WTC11 (cell line): ENCODE measurements around the gene CCAR1. TPM values are rescaled to one million over a fixed set of nuclear protein-coding genes. Genes with fewer than 3 reads are reported as not detected.

Experiments
- ATF1 ChIP-seq: sonication (generic); formaldehyde crosslinking; IDR thresholded peaks from 2 replicates; pipeline ENCODE4 v1.8.1; 2023; ENCODE audit warnings: mild to moderate bottlenecking, moderate library complexity, missing genetic modification reagents
- E2F1 ChIP-seq: sonication (generic); formaldehyde crosslinking; IDR thresholded peaks from 2 replicates; pipeline ENCODE4 v1.8.0; 2022; ENCODE audit warnings: mild to moderate bottlenecking, missing genetic modification reagents
- E2F5 ChIP-seq: sonication (generic); formaldehyde crosslinking; IDR thresholded peaks from 2 replicates; pipeline ENCODE4 v1.8.1; 2022; ENCODE audit warnings: mild to moderate bottlenecking, moderate library complexity, missing genetic modification reagents
- FOXK1 ChIP-seq: sonication (generic); formaldehyde crosslinking; IDR thresholded peaks from 2 replicates; pipeline ENCODE4 v1.8.0; 2022; ENCODE audit warnings: mild to moderate bottlenecking, moderate library complexity, missing genetic modification reagents
- FOXP1 ChIP-seq: sonication (generic); formaldehyde crosslinking; IDR thresholded peaks from 2 replicates; pipeline ENCODE4 v1.8.0; 2022; ENCODE audit warnings: missing genetic modification reagents, mild to moderate bottlenecking, moderate library complexity, borderline replicate concordance
- GRHL2 ChIP-seq: fragments of 250-450 bp; sonication (Bioruptor Pico); IDR thresholded peaks from 2 replicates; pipeline ENCODE4 v1.8.0; 2022; ENCODE audit warnings: mild to moderate bottlenecking, moderate library complexity; ENCODE audit not compliant: insufficient replicate concordance, severe bottlenecking
- HMGXB4 ChIP-seq: sonication (generic); formaldehyde crosslinking; IDR thresholded peaks from 2 replicates; pipeline ENCODE4 v1.8.1; 2023; ENCODE audit warnings: mild to moderate bottlenecking, moderate library complexity, missing genetic modification reagents
- KAT7 ChIP-seq: sonication (generic); formaldehyde crosslinking; IDR thresholded peaks from 2 replicates; pipeline ENCODE4 v1.8.1; 2023; ENCODE audit warnings: missing genetic modification reagents, mild to moderate bottlenecking, borderline replicate concordance
- NFE2L1 ChIP-seq: sonication (generic); formaldehyde crosslinking; IDR thresholded peaks from 2 replicates; pipeline ENCODE4 v1.8.1; 2023; ENCODE audit warnings: missing genetic modification reagents
- NR1H2 ChIP-seq: sonication (generic); formaldehyde crosslinking; IDR thresholded peaks from 2 replicates; pipeline ENCODE4 v1.9.0; 2021; ENCODE audit warnings: mild to moderate bottlenecking, moderate library complexity, missing genetic modification reagents
- SMAD3 ChIP-seq: sonication (generic); formaldehyde crosslinking; IDR thresholded peaks from 2 replicates; pipeline ENCODE4 v1.8.0; 2022; ENCODE audit warnings: missing genetic modification reagents, mild to moderate bottlenecking, borderline replicate concordance
- TEAD4 ChIP-seq: sonication (generic); formaldehyde crosslinking; IDR thresholded peaks from 2 replicates; pipeline ENCODE4 v1.8.0; 2022; ENCODE audit warnings: mild to moderate bottlenecking, missing genetic modification reagents
- ZNF138 ChIP-seq: sonication (generic); formaldehyde crosslinking; conservative IDR thresholded peaks from 2 replicates; pipeline ENCODE4 v1.8.1; 2022; ENCODE audit warnings: mild to moderate bottlenecking, moderate library complexity, missing genetic modification reagents
- ZNF232 ChIP-seq: sonication (generic); formaldehyde crosslinking; IDR thresholded peaks from 2 replicates; pipeline ENCODE4 v1.8.0; 2022; ENCODE audit warnings: mild to moderate bottlenecking, missing genetic modification reagents
- ZNF263 ChIP-seq: sonication (generic); formaldehyde crosslinking; IDR thresholded peaks from 2 replicates; pipeline ENCODE4 v1.8.1; 2022; ENCODE audit warnings: low read depth, mild to moderate bottlenecking, moderate library complexity, missing genetic modification reagents
- ZNF396 ChIP-seq: fragments of 250-450 bp; sonication (Bioruptor Pico); IDR thresholded peaks from 2 replicates; pipeline ENCODE4 v1.8.0; 2021; ENCODE audit warnings: mild to moderate bottlenecking, moderate library complexity, borderline replicate concordance
- ZNF416 ChIP-seq: fragments of 250-450 bp; sonication (Bioruptor Pico); IDR thresholded peaks from 2 replicates; pipeline ENCODE4 v1.9.0; 2021; ENCODE audit warnings: mild to moderate bottlenecking, inconsistent platforms
- ZNF423 ChIP-seq: fragments of 250-450 bp; sonication (Bioruptor Pico); IDR thresholded peaks from 2 replicates; pipeline ENCODE4 v2.1.2; 2022; ENCODE audit warnings: mild to moderate bottlenecking, moderate library complexity
- total RNA-seq: library from RNA; stranded (reverse); gene quantifications from 3 replicates; pipeline ENCODE4 v1.2.3, GENCODE V29; 2021
- TF ChIP-seq, protein P1 (sequence below): sonication (generic); formaldehyde crosslinking; IDR thresholded peaks from 2 replicates; pipeline ENCODE4 v1.8.1; 2023; ENCODE audit warnings: mild to moderate bottlenecking, missing genetic modification reagents, moderate library complexity
- TF ChIP-seq, protein P2 (sequence below): sonication (generic); formaldehyde crosslinking; IDR thresholded peaks from 2 replicates; pipeline ENCODE4 v1.8.1; 2022; ENCODE audit warnings: mild to moderate bottlenecking, missing genetic modification reagents, moderate library complexity, borderline replicate concordance
- TF ChIP-seq, protein P3 (sequence below): fragments of 250-450 bp; sonication (Bioruptor Pico); IDR thresholded peaks from 2 replicates; pipeline ENCODE4 v2.1.2; 2022; ENCODE audit warnings: mild to moderate bottlenecking, moderate library complexity
- TF ChIP-seq, protein P4 (sequence below): sonication (generic); formaldehyde crosslinking; conservative IDR thresholded peaks from 2 replicates; pipeline ENCODE4 v1.8.1; 2022; ENCODE audit warnings: mild to moderate bottlenecking, missing genetic modification reagents
- TF ChIP-seq, protein P5 (sequence below): sonication (generic); formaldehyde crosslinking; conservative IDR thresholded peaks from 2 replicates; pipeline ENCODE4 v1.8.1; 2023; ENCODE audit warnings: mild to moderate bottlenecking, low read depth, missing genetic modification reagents, moderate library complexity
- TF ChIP-seq, protein P6 (sequence below): fragments of 250-450 bp; sonication (Bioruptor Pico); IDR thresholded peaks from 2 replicates; pipeline ENCODE4 v1.9.0; 2021; ENCODE audit warnings: mild to moderate bottlenecking

The CCAR1 gene
- total RNA-seq, 1 experiment from 2014 or later = 95.4 TPM

DNA sequence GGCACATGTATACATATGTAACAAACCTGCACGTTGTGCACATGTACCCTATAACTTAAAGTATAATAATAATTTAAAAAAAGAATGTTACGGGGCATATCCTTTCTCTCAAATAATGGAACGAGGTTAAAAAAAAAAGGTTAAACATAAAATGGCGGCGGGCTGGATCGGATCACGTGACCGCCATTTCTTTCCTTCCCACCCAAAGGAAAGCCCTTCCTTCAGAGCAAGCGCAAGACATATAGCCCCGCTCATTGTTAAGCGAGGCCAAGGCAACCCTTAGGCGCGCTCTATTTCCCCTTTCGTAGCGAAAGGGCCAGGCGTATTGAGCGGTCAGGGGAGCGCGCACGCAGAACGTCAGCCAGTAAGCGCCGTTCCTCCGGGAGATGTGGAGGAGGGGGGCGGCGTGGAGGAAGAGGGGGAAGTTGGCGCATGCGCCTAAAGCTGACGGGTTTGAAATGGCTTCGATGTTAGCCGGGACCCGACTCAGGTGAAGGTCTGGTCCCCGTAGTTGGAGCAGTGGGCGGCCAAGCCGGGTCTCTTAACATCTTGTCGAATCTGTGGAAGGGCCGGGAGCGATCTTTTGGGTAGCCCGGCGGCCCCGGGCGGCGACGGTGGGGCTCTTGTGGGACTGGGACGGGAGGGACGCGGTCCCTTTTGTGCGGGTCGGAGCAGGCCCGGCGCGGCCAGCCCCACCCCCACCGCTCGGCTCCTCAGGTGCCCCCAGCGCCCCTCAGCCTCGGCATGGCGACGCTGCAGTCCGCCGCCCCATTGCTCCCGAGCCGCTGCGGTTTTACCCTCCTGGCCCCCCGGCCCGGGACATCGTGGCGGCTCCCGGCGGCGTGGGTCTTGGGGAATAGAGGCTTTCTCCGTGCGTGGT, at the start of gene CCAR1 (continued):
- TF ChIP-seq SMAD3 (CRISPR knock-in tag) (peak; percentile 69; the same call in 1 of the 2 replicates), KAT7 (peak; percentile 98), E2F1 (CRISPR knock-in tag) (peak; percentile 53; the same call in 1 of the 2 replicates), E2F5 (CRISPR knock-in tag) (no peak), HMGXB4 (CRISPR knock-in tag) (peak; percentile 89), ZNF416 (CRISPR knock-in tag) (peak; percentile 54; the same call in 1 of the 2 replicates), ZNF138 (no peak), FOXP1 (CRISPR knock-in tag) (no peak), FOXK1 (CRISPR knock-in tag) (no peak), ZNF232 (no peak), NR1H2 (CRISPR knock-in tag) (no peak), TEAD4 (CRISPR knock-in tag) (no peak), NFE2L1 (no peak), ZNF396 (CRISPR knock-in tag) (no peak), ATF1 (CRISPR knock-in tag) (peak; percentile 54; the same call in 1 of the 2 replicates), ZNF423 (CRISPR knock-in tag) (no peak), ZNF263 (CRISPR knock-in tag) (no peak), GRHL2 (CRISPR knock-in tag) (no peak)
- TF ChIP-seq, protein P1, sequence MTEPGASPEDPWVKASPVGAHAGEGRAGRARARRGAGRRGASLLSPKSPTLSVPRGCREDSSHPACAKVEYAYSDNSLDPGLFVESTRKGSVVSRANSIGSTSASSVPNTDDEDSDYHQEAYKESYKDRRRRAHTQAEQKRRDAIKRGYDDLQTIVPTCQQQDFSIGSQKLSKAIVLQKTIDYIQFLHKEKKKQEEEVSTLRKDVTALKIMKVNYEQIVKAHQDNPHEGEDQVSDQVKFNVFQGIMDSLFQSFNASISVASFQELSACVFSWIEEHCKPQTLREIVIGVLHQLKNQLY (CRISPR knock-in tag) = no peak
- TF ChIP-seq, protein P2, sequence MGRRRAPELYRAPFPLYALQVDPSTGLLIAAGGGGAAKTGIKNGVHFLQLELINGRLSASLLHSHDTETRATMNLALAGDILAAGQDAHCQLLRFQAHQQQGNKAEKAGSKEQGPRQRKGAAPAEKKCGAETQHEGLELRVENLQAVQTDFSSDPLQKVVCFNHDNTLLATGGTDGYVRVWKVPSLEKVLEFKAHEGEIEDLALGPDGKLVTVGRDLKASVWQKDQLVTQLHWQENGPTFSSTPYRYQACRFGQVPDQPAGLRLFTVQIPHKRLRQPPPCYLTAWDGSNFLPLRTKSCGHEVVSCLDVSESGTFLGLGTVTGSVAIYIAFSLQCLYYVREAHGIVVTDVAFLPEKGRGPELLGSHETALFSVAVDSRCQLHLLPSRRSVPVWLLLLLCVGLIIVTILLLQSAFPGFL (CRISPR knock-in tag) = no peak
- TF ChIP-seq, protein P3, sequence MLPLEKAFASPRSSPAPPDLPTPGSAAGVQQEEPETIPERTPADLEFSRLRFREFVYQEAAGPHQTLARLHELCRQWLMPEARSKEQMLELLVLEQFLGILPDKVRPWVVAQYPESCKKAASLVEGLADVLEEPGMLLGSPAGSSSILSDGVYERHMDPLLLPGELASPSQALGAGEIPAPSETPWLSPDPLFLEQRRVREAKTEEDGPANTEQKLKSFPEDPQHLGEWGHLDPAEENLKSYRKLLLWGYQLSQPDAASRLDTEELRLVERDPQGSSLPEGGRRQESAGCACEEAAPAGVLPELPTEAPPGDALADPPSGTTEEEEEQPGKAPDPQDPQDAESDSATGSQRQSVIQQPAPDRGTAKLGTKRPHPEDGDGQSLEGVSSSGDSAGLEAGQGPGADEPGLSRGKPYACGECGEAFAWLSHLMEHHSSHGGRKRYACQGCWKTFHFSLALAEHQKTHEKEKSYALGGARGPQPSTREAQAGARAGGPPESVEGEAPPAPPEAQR (CRISPR knock-in tag) = no peak
- TF ChIP-seq, protein P4, sequence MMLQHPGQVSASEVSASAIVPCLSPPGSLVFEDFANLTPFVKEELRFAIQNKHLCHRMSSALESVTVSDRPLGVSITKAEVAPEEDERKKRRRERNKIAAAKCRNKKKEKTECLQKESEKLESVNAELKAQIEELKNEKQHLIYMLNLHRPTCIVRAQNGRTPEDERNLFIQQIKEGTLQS (CRISPR knock-in tag) = no peak
- TF ChIP-seq, protein P5, sequence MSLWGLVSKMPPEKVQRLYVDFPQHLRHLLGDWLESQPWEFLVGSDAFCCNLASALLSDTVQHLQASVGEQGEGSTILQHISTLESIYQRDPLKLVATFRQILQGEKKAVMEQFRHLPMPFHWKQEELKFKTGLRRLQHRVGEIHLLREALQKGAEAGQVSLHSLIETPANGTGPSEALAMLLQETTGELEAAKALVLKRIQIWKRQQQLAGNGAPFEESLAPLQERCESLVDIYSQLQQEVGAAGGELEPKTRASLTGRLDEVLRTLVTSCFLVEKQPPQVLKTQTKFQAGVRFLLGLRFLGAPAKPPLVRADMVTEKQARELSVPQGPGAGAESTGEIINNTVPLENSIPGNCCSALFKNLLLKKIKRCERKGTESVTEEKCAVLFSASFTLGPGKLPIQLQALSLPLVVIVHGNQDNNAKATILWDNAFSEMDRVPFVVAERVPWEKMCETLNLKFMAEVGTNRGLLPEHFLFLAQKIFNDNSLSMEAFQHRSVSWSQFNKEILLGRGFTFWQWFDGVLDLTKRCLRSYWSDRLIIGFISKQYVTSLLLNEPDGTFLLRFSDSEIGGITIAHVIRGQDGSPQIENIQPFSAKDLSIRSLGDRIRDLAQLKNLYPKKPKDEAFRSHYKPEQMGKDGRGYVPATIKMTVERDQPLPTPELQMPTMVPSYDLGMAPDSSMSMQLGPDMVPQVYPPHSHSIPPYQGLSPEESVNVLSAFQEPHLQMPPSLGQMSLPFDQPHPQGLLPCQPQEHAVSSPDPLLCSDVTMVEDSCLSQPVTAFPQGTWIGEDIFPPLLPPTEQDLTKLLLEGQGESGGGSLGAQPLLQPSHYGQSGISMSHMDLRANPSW (CRISPR knock-in tag) = no peak
- TF ChIP-seq, protein P6, sequence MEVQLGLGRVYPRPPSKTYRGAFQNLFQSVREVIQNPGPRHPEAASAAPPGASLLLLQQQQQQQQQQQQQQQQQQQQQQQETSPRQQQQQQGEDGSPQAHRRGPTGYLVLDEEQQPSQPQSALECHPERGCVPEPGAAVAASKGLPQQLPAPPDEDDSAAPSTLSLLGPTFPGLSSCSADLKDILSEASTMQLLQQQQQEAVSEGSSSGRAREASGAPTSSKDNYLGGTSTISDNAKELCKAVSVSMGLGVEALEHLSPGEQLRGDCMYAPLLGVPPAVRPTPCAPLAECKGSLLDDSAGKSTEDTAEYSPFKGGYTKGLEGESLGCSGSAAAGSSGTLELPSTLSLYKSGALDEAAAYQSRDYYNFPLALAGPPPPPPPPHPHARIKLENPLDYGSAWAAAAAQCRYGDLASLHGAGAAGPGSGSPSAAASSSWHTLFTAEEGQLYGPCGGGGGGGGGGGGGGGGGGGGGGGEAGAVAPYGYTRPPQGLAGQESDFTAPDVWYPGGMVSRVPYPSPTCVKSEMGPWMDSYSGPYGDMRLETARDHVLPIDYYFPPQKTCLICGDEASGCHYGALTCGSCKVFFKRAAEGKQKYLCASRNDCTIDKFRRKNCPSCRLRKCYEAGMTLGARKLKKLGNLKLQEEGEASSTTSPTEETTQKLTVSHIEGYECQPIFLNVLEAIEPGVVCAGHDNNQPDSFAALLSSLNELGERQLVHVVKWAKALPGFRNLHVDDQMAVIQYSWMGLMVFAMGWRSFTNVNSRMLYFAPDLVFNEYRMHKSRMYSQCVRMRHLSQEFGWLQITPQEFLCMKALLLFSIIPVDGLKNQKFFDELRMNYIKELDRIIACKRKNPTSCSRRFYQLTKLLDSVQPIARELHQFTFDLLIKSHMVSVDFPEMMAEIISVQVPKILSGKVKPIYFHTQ (CRISPR knock-in tag) = 0 out of 2 replicates have a peak, but pooled peaks have one; percentile 51
